ENCODE results near the gene TRUB1.

Gene TRUB1

GRCh38 chr10:114953047-114953446 lies 15.1 kb downstream of the TRUB1 start:
- no peak overlapping the region for H3K4me3 ChIP-seq (replicated peaks in 1 of 2; ENCODE audit: low read depth in 2 of 2, low read length in 2 of 2)
- TF ChIP-seq, protein P1, sequence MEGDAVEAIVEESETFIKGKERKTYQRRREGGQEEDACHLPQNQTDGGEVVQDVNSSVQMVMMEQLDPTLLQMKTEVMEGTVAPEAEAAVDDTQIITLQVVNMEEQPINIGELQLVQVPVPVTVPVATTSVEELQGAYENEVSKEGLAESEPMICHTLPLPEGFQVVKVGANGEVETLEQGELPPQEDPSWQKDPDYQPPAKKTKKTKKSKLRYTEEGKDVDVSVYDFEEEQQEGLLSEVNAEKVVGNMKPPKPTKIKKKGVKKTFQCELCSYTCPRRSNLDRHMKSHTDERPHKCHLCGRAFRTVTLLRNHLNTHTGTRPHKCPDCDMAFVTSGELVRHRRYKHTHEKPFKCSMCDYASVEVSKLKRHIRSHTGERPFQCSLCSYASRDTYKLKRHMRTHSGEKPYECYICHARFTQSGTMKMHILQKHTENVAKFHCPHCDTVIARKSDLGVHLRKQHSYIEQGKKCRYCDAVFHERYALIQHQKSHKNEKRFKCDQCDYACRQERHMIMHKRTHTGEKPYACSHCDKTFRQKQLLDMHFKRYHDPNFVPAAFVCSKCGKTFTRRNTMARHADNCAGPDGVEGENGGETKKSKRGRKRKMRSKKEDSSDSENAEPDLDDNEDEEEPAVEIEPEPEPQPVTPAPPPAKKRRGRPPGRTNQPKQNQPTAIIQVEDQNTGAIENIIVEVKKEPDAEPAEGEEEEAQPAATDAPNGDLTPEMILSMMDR (IDR thresholded peaks at IDR 0.05; ENCODE audit: low read depth, low read length): no peak
- no peak for DNase-seq (ENCODE audit: low read depth in 2 of 2)

DNA sequence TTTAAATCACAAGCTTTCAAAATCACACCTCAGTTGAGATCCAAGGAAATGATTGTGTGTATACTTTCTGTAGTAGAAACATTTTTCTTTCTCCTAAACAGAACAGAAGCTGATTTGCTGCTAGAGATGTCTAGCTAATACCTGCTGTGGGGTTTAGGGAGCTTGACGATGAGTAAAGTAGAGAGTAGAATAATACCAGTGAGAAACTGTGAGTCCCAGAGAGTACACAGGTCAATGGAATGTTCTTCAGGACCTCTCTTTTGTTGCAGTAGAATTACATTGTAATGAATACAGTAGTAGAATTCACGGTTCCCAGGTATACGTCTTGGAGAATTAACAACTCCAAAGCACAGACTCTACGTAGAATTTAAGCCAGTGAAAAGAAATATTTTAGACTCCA lies 18.0 kb downstream of the TRUB1 start:
- no peak for DNase-seq (ENCODE audit: low read depth in 2 of 2)
- no peak overlapping the region for H3K4me3 ChIP-seq (replicated peaks in 1 of 2; ENCODE audit: low read depth in 2 of 2, low read length in 2 of 2)
- TF ChIP-seq, protein P1 (IDR thresholded peaks at IDR 0.05; ENCODE audit: low read depth, low read length): no peak

- DNase-seq (ENCODE audit: low read depth in 2 of 2): no peak
- no peak overlapping the region for H3K4me3 ChIP-seq (replicated peaks in 1 of 2; ENCODE audit: low read depth in 2 of 2, low read length in 2 of 2)
- TF ChIP-seq, protein P1 (IDR thresholded peaks at IDR 0.05; ENCODE audit: low read depth, low read length): no peak
These were observed 18.5 kb downstream of the TRUB1 start for GRCh38 chr10:114956466-114956865.

DNA sequence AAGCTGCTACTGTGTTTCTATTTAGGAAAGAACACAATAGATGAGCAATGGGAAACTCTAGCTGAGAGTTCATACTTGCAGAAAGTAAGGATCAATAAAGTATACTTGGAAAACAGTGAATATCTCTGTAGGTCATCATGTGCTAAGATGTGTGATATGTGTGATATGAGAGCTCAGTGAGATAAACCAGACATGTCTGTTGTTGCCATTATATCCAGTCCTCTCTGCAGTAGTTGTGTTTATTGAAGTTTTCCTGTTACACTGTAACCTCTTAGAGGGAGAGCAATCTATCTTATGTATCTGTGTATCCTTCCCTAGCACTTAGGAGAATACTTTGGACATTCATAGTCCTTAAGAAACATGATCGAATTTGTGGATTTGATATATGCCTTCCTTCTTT lies 19.1 kb downstream of the TRUB1 start:
- H3K4me3 ChIP-seq (replicated peaks in 1 of 2; ENCODE audit: low read depth in 2 of 2, low read length in 2 of 2): no peak overlapping the region
- TF ChIP-seq, protein P1 (IDR thresholded peaks at IDR 0.05; ENCODE audit: low read depth, low read length): no peak
- no peak for DNase-seq (ENCODE audit: low read depth in 2 of 2)

DNA sequence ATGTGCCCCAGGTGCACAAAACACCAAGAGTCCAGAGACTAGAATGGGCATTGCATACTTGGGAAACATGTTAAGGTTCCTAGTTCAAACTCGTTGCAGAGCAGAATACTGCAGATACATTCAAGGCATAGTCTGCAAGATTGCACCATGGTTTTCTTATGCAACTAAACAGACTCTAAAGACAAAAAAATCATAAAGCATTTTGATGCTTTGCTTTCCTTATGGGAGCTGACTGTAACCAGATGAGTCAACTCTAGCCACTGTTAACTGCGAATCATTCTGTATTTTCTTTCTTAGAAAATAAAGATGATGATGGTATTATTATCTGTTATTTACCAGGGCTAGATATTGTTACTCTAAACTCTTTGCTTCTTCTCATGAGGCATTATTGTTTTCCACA lies 19.7 kb downstream of the TRUB1 start:
- no peak overlapping the region for H3K4me3 ChIP-seq (replicated peaks in 1 of 2; ENCODE audit: low read depth in 2 of 2, low read length in 2 of 2)
- TF ChIP-seq, protein P1 (IDR thresholded peaks at IDR 0.05; ENCODE audit: low read depth, low read length): no peak
- peak; percentile 27 to 60 for DNase-seq (ENCODE audit: low read depth in 2 of 2)

- TF ChIP-seq, protein P1 (IDR thresholded peaks at IDR 0.05; ENCODE audit: low read depth, low read length): no peak
- H3K4me3 ChIP-seq (replicated peaks in 1 of 2; ENCODE audit: low read depth in 2 of 2, low read length in 2 of 2): no peak overlapping the region
These were observed 24.4 kb downstream of the TRUB1 start for GRCh38 chr10:114962441-114962840.

GRCh38 chr10:114963908-114964307 lies 25.9 kb downstream of the TRUB1 start:
- no peak overlapping the region for H3K4me3 ChIP-seq (replicated peaks in 1 of 2; ENCODE audit: low read depth in 2 of 2, low read length in 2 of 2)
- DNase-seq (ENCODE audit: low read depth in 2 of 2): no peak
- TF ChIP-seq, protein P1 (IDR thresholded peaks at IDR 0.05; ENCODE audit: low read depth, low read length): no peak

More at GRCh38 chr10:114962441-114962840, 24.4 kb downstream of the TRUB1 start:
- DNase-seq (ENCODE audit: low read depth in 2 of 2): no peak
